Muscle of leg (tissue), 11 donors: ENCODE measurements around the gene TRAK2. TPM values are rescaled to one million over a fixed set of nuclear protein-coding genes. Genes with fewer than 3 reads are reported as not detected.
"Not testable (repeated sequence)": the region's sequence is repeated elsewhere in the genome, so short reads cannot be mapped to it uniquely, and the experiment has no call there.

ENCODE experiments used
- DNase-seq: peaks from one replicate; pipeline ENCODE4 v3.0.0; 2013
- H3K27ac ChIP-seq: one replicate; pipeline ENCODE4 v1.5.1; 2013; ENCODE audit warnings: mild to moderate bottlenecking, low read length, control low read depth
- H3K27me3 ChIP-seq: one replicate; pipeline ENCODE4 v1.6.1; 2013; ENCODE audit warnings: low read length; ENCODE audit not compliant: control insufficient read depth, insufficient read depth
- H3K36me3 ChIP-seq: one replicate; pipeline ENCODE4 v1.6.1; 2013; ENCODE audit warnings: low read length; ENCODE audit not compliant: control insufficient read depth, insufficient read depth
- H3K4me1 ChIP-seq: one replicate; pipeline ENCODE4 v1.6.1; 2013; ENCODE audit warnings: low read length; ENCODE audit not compliant: control insufficient read depth, insufficient read depth
- H3K4me3 ChIP-seq: one replicate; pipeline ENCODE4 v1.5.1; 2013; ENCODE audit warnings: low read length, control low read depth
- H3K9me3 ChIP-seq: replicated peaks from 2 replicates; pipeline ENCODE4 v1.6.1; 2013; ENCODE audit warnings: low read depth, low read length; ENCODE audit not compliant: control insufficient read depth
- WGBS: methylation state at CpG from one replicate; pipeline ENCODE4 v1.1.5; 2013; ENCODE audit warnings: missing lambda C conversion rate; ENCODE audit not compliant: insufficient coverage; 5-methylcytosine and 5-hydroxymethylcytosine counted together
- polyA plus RNA-seq, 8 donors: library from polyadenylated mRNA; unstranded; fragments of 120-200 nt; gene quantifications; one replicate each; pipeline versions ENCODE4 v1.2.1 to v1.2.3, GENCODE V29; 2013; ENCODE audit warnings: inconsistent platforms in 1 of 8, low replicate concordance in 1 of 8; ENCODE audit not compliant: insufficient read length in 8 of 8, insufficient read depth in 1 of 8
- total RNA-seq: library from RNA; stranded (reverse); fragments of 120-200 nt; gene quantifications from one replicate; pipeline ENCODE4 v1.2.4, GENCODE V29; 2013

The TRAK2 gene
- total and polyA plus RNA-seq, 9 donors = 18.9 to 33.8 (median 25.7) TPM

GRCh38 chr2:201439336-201439922 lies 11.8 kb downstream of the TRAK2 start:
- DNase-seq, H3K27me3 ChIP-seq, H3K36me3 ChIP-seq, H3K27ac ChIP-seq, H3K9me3 ChIP-seq, H3K4me1 ChIP-seq, H3K4me3 ChIP-seq: not testable (repeated sequence)
- no CpG with 5 or more reads among the region's 3 CpGs for WGBS

GRCh38 chr2:201436141-201436540 lies 15.1 kb downstream of the TRAK2 start:
- no peak for DNase-seq
- Histone ChIP-seq H3K36me3 (no peaks in the 10 kb centered on the region), H3K4me3 (no peak overlapping the region), H3K27ac (no peak overlapping the region), H3K4me1 (peaks cover 10% of the 10 kb centered on the region), H3K27me3 (no peaks in the 10 kb centered on the region), H3K9me3 (no peaks in the 10 kb centered on the region)
- no CpG with 5 or more reads among the region's 2 CpGs for WGBS

GRCh38 chr2:201433394-201433995 lies 17.8 kb downstream of the TRAK2 start:
- Histone ChIP-seq H3K27ac (peak overlapping the region; percentile 5), H3K4me1 (peaks cover 10% of the 10 kb centered on the region), H3K27me3 (no peaks in the 10 kb centered on the region), H3K9me3 (peaks cover 3% of the 10 kb centered on the region), H3K4me3 (no peak overlapping the region), H3K36me3 (peaks cover 3% of the 10 kb centered on the region)
- 76% methylated on average over 3 of the region's 11 CpGs for WGBS
- no peak for DNase-seq

GRCh38 chr2:201432621-201433393 lies 18.5 kb downstream of the TRAK2 start:
- Histone ChIP-seq H3K9me3 (peaks cover 3% of the 10 kb centered on the region), H3K27me3 (no peaks in the 10 kb centered on the region), H3K36me3 (peaks cover 3% of the 10 kb centered on the region), H3K4me3 (no peak overlapping the region), H3K27ac (peak overlapping the region; percentile 39), H3K4me1 (peaks cover 10% of the 10 kb centered on the region)
- WGBS = 0% methylated on average over 1 of the region's 5 CpGs
- peak; percentile 84 for DNase-seq

GRCh38 chr2:201432038-201432620 lies 19.1 kb downstream of the TRAK2 start:
- Histone ChIP-seq H3K27ac (peak overlapping the region; percentile 39), H3K36me3 (peaks cover 3% of the 10 kb centered on the region), H3K9me3 (peaks cover 3% of the 10 kb centered on the region), H3K4me3 (no peak overlapping the region), H3K4me1 (peaks cover 10% of the 10 kb centered on the region), H3K27me3 (no peaks in the 10 kb centered on the region)
- DNase-seq = peak; percentile 37
- WGBS = 33% methylated on average over 1 of the region's 4 CpGs

GRCh38 chr2:201430839-201431238 lies 20.4 kb downstream of the TRAK2 start:
- WGBS = 67% methylated on average over 3 of the region's 5 CpGs
- Histone ChIP-seq H3K4me3 (no peak overlapping the region), H3K9me3 (peaks cover 3% of the 10 kb centered on the region), H3K4me1 (peaks cover 10% of the 10 kb centered on the region), H3K27ac (no peak overlapping the region), H3K36me3 (peaks cover 3% of the 10 kb centered on the region), H3K27me3 (no peaks in the 10 kb centered on the region)
- no peak for DNase-seq

- H3K4me3 ChIP-seq, H3K27me3 ChIP-seq, H3K9me3 ChIP-seq, H3K36me3 ChIP-seq, H3K27ac ChIP-seq, DNase-seq: not testable (repeated sequence)
- 99% methylated on average over 9 of the region's 12 CpGs for WGBS
- peaks cover 10% of the 10 kb centered on the region for H3K4me1 ChIP-seq
These were observed 20.9 kb downstream of the TRAK2 start for GRCh38 chr2:201430322-201430721.

GRCh38 chr2:201429835-201430234 lies 21.4 kb downstream of the TRAK2 start:
- not testable (repeated sequence) for DNase-seq, H3K9me3 ChIP-seq, H3K27me3 ChIP-seq, H3K36me3 ChIP-seq, H3K4me3 ChIP-seq, H3K27ac ChIP-seq
- WGBS = 100% methylated on average over 3 of the region's 6 CpGs
- peaks cover 10% of the 10 kb centered on the region for H3K4me1 ChIP-seq

- H3K27me3 ChIP-seq, H3K4me1 ChIP-seq, DNase-seq, H3K9me3 ChIP-seq, H3K4me3 ChIP-seq, H3K27ac ChIP-seq, H3K36me3 ChIP-seq: not testable (repeated sequence)
These were observed 22.9 kb downstream of the TRAK2 start for GRCh38 chr2:201428366-201428765.

GRCh38 chr2:201425952-201426351 lies 25.3 kb downstream of the TRAK2 start:
- Histone ChIP-seq H3K36me3 (peaks cover 3% of the 10 kb centered on the region), H3K4me3 (no peak overlapping the region), H3K27me3 (no peaks in the 10 kb centered on the region), H3K9me3 (peaks cover 3% of the 10 kb centered on the region), H3K4me1 (no peaks in the 10 kb centered on the region), H3K27ac (no peak overlapping the region)
- no peak for DNase-seq
- WGBS = 73% methylated on average over 6 of the region's 9 CpGs
